IPS-NIHi11 (cell line): ENCODE data around the gene RPLP2.
A peak's percentile ranks its signal among the peaks of the same experiment; 100 is the strongest.

Experiments used
- DNase-seq: peaks from one replicate; pipeline ENCODE4 v3.0.0; 2012; ENCODE audit warnings: mixed read lengths, low spot score

Gene RPLP2

GRCh38 chr11:850775-851763, 41.3 kb downstream of the RPLP2 start:
- DNase-seq, result peak; percentile 74

- no peak for DNase-seq
Observed at GRCh38 chr11:852762-853161, 43.0 kb downstream of the RPLP2 start.

GRCh38 chr11:853682-854448, 44.1 kb downstream of the RPLP2 start:
- DNase-seq, result no peak

DNA sequence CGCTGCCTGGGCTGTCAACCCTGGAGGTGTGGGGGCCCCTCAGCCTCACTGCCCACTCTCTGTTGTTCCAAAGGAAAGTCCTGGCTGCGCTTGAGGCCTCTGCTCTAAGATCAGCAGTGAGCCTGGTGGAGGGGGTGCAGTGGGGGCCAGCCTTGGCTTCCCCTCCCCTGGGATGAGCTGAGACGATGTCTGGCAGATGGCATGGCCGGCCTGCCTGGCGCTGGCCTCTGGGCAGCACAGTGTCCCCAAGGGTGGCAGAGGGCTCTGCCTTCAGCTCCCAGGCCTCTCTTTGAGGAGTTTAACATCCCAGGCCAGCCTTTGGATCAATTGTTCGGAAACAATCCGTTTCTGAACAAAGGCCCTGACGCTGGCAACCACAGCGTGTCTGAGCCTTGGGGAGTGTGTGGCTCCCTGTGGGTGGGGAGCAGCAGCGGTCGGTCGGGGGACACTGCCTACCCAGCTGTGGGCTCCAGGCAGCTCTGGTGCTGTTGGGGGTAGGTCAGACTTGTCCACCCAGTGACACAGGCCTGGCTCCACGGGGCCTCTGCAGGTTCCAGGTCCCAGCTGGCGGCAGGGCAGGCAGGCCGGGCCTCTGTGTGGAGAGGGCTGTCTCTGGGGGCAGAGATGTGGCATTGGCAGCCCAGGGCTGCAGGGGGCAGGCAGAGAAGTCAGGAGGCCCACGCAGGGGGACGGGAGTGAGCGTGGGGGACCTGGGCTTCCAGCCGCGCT, 45.0 kb downstream of the RPLP2 start:
- DNase-seq, result no peak

DNA sequence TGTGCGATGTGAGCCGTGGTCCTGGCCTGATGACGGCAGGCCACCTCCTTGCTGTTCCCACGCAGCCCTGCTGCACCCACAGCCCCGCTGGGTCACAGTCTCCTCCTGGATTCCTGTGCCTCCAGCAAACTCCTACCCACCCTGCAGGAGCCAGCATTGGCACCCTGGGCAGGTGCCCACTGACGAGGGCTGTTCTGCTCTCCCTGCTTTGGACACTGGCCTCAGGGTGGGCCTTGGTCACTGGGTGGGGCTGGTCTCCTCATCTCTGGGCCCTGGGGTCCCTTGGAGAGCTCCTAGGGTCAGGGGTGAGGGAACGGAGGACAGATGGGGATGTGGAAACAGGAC, 45.5 kb downstream of the RPLP2 start:
- no peak for DNase-seq

GRCh38 chr11:855796-856195, 46.0 kb downstream of the RPLP2 start:
- DNase-seq, result no peak

DNA sequence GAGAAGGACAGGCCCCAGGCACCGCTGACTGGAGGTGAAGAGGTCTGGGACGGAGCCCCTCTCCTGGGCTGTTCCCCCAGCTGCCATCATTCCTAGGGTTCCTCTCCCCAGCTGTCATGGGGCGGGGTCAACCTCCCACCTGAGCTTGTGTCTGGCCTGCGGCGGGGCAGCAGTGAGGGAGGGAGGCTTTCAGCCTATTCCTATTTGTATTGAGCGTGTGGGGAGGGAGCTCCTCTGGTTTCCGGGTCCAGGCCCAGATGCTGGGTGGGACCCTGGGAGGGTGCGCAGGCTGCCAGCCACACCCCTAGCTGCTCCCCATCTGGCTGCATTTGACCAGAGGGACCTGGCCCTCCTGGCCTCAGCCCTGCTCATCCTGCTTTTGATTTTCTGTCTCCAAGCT, 46.6 kb downstream of the RPLP2 start:
- DNase-seq, result no peak

DNA sequence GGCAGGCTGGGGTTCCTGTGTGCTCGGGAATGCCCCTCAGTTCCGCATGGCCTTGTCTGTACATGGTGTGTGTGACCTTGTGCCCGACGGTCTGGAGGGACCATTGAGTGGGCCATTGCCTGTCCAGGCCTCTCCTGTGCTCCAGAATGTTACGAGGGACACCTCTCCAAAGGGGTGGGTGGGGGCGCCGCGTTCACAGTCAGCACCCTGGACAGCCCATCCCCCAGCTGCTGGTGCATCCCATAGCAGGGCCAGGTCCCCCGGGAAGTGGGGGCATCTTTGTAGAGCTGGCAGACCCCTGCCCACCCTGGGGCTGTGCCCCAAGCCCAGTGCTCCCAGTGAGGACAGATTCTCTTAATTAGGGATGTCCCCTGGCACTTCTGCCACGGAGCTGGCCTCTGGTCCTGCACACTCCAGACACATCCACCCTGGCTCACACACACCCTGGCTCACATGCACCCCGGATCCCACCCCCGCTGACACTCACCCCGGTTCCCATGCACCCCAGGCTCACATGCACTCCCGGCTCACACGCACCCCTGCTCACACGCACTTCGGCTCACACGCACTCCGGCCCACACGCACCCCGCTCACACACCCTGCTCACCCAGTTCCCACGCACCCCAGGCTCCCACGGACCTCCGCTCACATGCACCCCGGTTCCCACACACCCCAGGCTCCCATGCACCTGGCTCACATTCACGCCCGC, 48.4 kb downstream of the RPLP2 start:
- DNase-seq, result no peak

- no peak for DNase-seq
Observed at GRCh38 chr11:858762-859339, 49.1 kb downstream of the RPLP2 start.

DNA sequence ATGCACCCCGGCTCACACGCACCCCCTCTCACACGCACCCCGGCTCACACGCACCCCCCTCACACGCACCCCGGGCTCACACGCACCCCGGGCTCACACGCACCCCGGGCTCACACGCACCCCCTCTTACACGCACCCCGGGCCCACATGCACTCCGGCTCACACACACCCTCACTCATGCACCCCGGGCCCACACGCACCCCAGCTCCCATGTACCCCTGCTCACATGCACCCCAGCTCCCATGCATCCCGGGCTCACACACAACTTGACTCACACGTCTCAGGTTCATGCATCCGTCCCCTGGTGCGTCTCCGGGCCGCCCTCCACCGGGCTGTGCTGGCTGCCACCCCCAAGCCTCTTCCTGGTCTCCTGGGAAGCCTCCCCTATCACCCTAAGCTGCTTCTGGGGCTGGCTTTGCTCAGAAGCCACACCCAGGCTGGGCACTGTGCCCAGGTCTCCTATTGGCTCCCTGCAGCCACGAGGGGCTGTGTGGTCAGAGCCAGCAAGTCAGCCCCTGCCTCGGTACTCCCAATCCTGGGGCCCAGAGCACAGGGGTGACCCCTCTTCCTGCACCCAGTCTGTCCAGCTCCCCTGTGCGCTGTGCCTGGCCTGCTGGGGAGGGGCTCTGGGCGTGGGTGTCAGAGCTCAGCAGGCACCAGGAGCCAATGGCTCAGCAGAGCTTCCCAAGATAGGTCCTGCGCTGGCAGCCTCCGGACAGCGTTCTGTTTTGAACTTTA, 49.8 kb downstream of the RPLP2 start:
- peak; percentile 76 for DNase-seq

DNA sequence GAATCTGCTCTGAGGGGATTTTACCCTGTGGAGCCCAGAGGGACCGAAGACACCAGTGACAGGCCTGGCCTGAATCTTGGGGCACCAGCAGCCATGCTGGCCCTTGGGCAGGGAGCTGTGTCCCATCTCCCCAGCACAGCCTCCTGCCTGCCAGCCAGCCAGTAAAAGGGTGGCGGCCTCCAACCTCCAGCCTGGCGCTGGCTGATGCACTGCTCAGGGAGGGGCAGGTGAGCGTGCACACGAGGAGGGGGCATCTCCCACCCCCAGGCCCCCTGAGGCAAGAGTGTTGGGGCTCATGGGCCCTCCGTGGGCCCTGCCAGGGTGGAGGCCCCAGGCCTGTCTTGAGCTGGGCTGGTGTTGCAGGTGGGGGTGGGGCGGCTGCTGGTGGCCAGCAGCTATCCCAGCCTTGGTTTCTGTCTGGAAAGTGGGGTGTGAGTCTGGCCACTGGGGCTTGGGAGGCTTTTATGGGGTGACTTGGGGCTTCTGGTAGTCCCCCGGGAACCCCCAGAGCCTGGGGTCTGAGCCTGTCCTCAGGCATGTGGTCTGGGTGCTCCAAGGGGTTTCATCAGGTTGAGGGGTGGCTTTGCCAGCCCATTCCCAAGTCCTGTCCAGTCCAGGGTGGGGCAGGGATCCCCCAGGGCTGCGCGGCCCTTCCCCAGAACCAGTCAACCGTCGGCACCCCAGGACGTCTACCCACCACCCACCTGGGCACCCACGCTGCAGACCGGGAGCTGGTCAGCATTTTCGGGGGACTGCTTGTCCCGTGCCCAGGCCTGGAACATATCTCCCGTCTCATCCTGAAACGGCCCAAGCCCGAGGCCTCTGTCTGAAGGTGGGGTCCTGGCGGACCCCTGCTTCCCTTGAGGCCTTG, 50.7 kb downstream of the RPLP2 start:
- DNase-seq, result no peak

- no peak for DNase-seq
Observed at GRCh38 chr11:861105-861479, 51.3 kb downstream of the RPLP2 start.

DNA sequence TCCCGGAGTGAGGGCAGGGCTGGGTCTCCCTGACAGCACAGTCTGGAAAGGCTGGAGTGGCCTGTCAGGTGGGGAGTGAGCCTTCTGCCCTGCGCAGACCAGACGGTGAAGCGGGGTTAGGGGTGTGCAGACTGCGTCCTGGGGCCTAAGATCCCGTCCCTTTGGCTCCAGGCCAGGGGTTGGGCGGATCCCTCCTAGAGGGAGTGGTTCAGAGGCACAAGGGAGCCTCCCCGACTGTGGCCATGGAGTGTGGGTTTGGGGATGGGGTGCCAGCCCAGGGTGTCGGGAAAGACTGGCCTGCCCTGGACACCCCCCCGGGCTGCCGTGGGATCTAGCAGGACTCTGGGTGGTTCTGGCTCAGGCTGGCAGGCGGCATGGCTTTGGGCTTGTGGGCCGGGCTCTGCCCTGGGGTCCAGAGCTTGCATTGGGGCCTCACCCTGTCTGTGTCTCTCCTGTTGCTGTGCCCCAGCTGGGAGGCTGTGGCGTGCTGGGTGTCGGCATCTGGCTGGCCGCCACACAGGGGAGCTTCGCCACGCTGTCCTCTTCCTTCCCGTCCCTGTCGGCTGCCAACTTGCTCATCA, 52.4 kb downstream of the RPLP2 start:
- peak; percentile 64 for DNase-seq
